NT2/D1 (cell line): Measurements from ENCODE around the gene GSDMA.
"Not testable (repeated sequence)": the region's sequence is repeated elsewhere in the genome, so short reads cannot be mapped to it uniquely, and the experiment has no call there.

Experiments used
- DNase-seq: peaks from one replicate; pipeline ENCODE4 v3.0.0-alpha.2; 2011; ENCODE audit warnings: low read depth, low spot score
- H3K27me3 ChIP-seq: 2 replicates; pipeline ENCODE4 v1.6.0; 2011; ENCODE audit warnings: mild to moderate bottlenecking; ENCODE audit not compliant: insufficient read length, insufficient read depth
- H3K36me3 ChIP-seq: 2 replicates; pipeline ENCODE4 v1.6.1; 2011; ENCODE audit warnings: mild to moderate bottlenecking, low read length, mixed read lengths; ENCODE audit not compliant: insufficient read depth, insufficient read length
- H3K4me1 ChIP-seq: 2 replicates; pipeline ENCODE4 v1.5.1; 2011; ENCODE audit not compliant: insufficient read depth, insufficient read length
- H3K4me3 ChIP-seq: 2 replicates; pipeline ENCODE4 v1.5.1; 2011; ENCODE audit warnings: low read depth; ENCODE audit not compliant: insufficient read length
- H3K9ac ChIP-seq: 2 replicates; pipeline ENCODE4 v1.6.0; 2011; ENCODE audit warnings: low read depth; ENCODE audit not compliant: insufficient read length
- H3K9me3 ChIP-seq: 2 replicates; pipeline ENCODE4 v1.5.1; 2011; ENCODE audit warnings: mild to moderate bottlenecking, low read length; ENCODE audit not compliant: insufficient read depth
- SUZ12 ChIP-seq: IDR thresholded peaks from 2 replicates; pipeline ENCODE4 v1.6.1; 2011; ENCODE audit not compliant: insufficient read length, insufficient read depth; ENCODE audit errors: extremely low read depth
- YY1 ChIP-seq: IDR thresholded peaks from 2 replicates; pipeline ENCODE4 v1.6.1; 2011; ENCODE audit not compliant: insufficient read length, insufficient read depth
- ZNF274 ChIP-seq: IDR thresholded peaks from 2 replicates; pipeline ENCODE4 v1.6.1; 2011; ENCODE audit warnings: mild to moderate bottlenecking, low read depth, low read length

GSDMA gene

GRCh38 chr17:39946551-39947330 is 16.1 kb upstream of the GSDMA start:
- H3K9ac ChIP-seq: no peak overlapping the region
- no peaks in the 10 kb centered on the region; the same call in 1 of the 2 replicates for H3K9me3 ChIP-seq
- H3K4me1 ChIP-seq: peaks cover 13% of the 10 kb centered on the region
- H3K36me3 ChIP-seq: no peaks in the 10 kb centered on the region
- TF ChIP-seq ZNF274: no peak
- TF ChIP-seq YY1: no peak
- no peak for TF ChIP-seq SUZ12
- no peak for DNase-seq
- H3K27me3 ChIP-seq: peaks cover 18% of the 10 kb centered on the region
- H3K4me3 ChIP-seq: no peak overlapping the region

GRCh38 chr17:39948489-39948828 is 14.3 kb upstream of the GSDMA start:
- H3K9me3 ChIP-seq, H3K4me3 ChIP-seq, DNase-seq, H3K9ac ChIP-seq, H3K36me3 ChIP-seq: not testable (repeated sequence)
- H3K4me1 ChIP-seq: peaks cover 18% of the 10 kb centered on the region
- peaks cover 18% of the 10 kb centered on the region for H3K27me3 ChIP-seq

GRCh38 chr17:39949028-39949427 is 13.8 kb upstream of the GSDMA start:
- H3K9ac ChIP-seq: no peak overlapping the region
- H3K36me3 ChIP-seq: no peaks in the 10 kb centered on the region
- no peak for DNase-seq
- no peak for TF ChIP-seq ZNF274
- TF ChIP-seq SUZ12: no peak
- TF ChIP-seq YY1: no peak
- peaks cover 18% of the 10 kb centered on the region for H3K27me3 ChIP-seq
- no peak overlapping the region for H3K4me3 ChIP-seq
- H3K9me3 ChIP-seq: no peaks in the 10 kb centered on the region
- peaks cover 18% of the 10 kb centered on the region for H3K4me1 ChIP-seq

- no peak for DNase-seq
These were observed 11.9 kb upstream of the GSDMA start for GRCh38 chr17:39950871-39951348.

GRCh38 chr17:39951924-39952679 is 10.7 kb upstream of the GSDMA start:
- Histone ChIP-seq H3K36me3 (no peaks in the 10 kb centered on the region), H3K27me3 (peaks cover 18% of the 10 kb centered on the region), H3K9me3 (no peaks in the 10 kb centered on the region), H3K4me3 (peak overlapping the region; percentile 45), H3K4me1 (peaks cover 15% of the 10 kb centered on the region), H3K9ac (peak overlapping the region; percentile 65)
- TF ChIP-seq YY1 (no peak), SUZ12 (no peak), ZNF274 (no peak)
- DNase-seq: no peak

More at GRCh38 chr17:39950871-39951348, 11.9 kb upstream of the GSDMA start:
- no peak for TF ChIP-seq YY1
- no peak for TF ChIP-seq SUZ12
- no peak for TF ChIP-seq ZNF274
- peaks cover 18% of the 10 kb centered on the region for H3K27me3 ChIP-seq
- H3K9me3 ChIP-seq: no peaks in the 10 kb centered on the region
- no peaks in the 10 kb centered on the region for H3K36me3 ChIP-seq
- H3K9ac ChIP-seq: no peak overlapping the region
- H3K4me3 ChIP-seq: no peak overlapping the region
- peaks cover 18% of the 10 kb centered on the region for H3K4me1 ChIP-seq

- TF ChIP-seq SUZ12 (no peak), YY1 (no peak)
- Histone ChIP-seq H3K4me3 (peak overlapping the region; percentile 45), H3K9ac (peak overlapping the region; percentile 65), H3K27me3 (peaks cover 18% of the 10 kb centered on the region), H3K36me3 (no peaks in the 10 kb centered on the region), H3K4me1 (peaks cover 15% of the 10 kb centered on the region), H3K9me3 (no peaks in the 10 kb centered on the region)
- peak; percentile 88 for DNase-seq
These were observed 9.9 kb upstream of the GSDMA start for GRCh38 chr17:39952680-39953470.

- peaks cover 13% of the 10 kb centered on the region for H3K4me1 ChIP-seq
- H3K36me3 ChIP-seq: no peaks in the 10 kb centered on the region
- peak overlapping the region; percentile 42 for H3K4me3 ChIP-seq
- TF ChIP-seq ZNF274 (no peak), SUZ12 (no peak), YY1 (no peak)
- DNase-seq: no peak
- H3K9me3 ChIP-seq: no peaks in the 10 kb centered on the region
- H3K27me3 ChIP-seq: peaks cover 18% of the 10 kb centered on the region
- H3K9ac ChIP-seq: peak overlapping the region; percentile 47
These were observed 9.3 kb upstream of the GSDMA start for GRCh38 chr17:39953471-39953888.
